Measurements from ENCODE around the gene POLR2J. TPM values are rescaled to one million over a fixed set of nuclear protein-coding genes. Genes with fewer than 3 reads are reported as not detected.

The POLR2J gene
- total and polyA plus RNA-seq, 4 donors, result 9.6 to 50.3 (median 30.5) TPM

- Histone ChIP-seq H3K4me3 (ENCODE audit: low read depth in 1 of 3, low read length in 3 of 3) (no peak overlapping the region), H3K4me1 (ENCODE audit: control insufficient read depth in 4 of 4, insufficient read depth in 4 of 4, low read length in 3 of 4) (peaks cover 8 to 34% (median 28%) of the 10 kb centered on the region in 4 donors), H3K27ac (ENCODE audit: low read depth in 1 of 2, low read length in 2 of 2) (no peak overlapping the region), H3K36me3 (ENCODE audit: control insufficient read depth in 4 of 4, insufficient read depth in 3 of 4, low read depth in 1 of 4, low read length in 3 of 4) (peaks cover 2 to 16% (median 11%) of the 10 kb centered on the region in 4 donors), H3K9me3 (ENCODE audit: control insufficient read depth in 4 of 4, low read length in 3 of 4) (no peaks in the 10 kb centered on the region), H3K9ac (ENCODE audit: low read depth in 1 of 2, low read length in 2 of 2) (no peak overlapping the region), H3K27me3 (ENCODE audit: control insufficient read depth in 4 of 4, insufficient read depth in 4 of 4, low read length in 3 of 4) (no peaks in the 10 kb centered on the region)
- TF ChIP-seq MAX (IDR thresholded peaks at IDR 0.05) (no peak), GABPA (IDR thresholded peaks at IDR 0.05 in 1 of 2, conservative IDR thresholded peaks at IDR 0.05 in 1 of 2) (no peak), NR2F2 (IDR thresholded peaks at IDR 0.05) (no peak), ZBTB33 (IDR thresholded peaks at IDR 0.05) (no peak), SP1 (IDR thresholded peaks at IDR 0.05) (no peak), FOXA1 (IDR thresholded peaks at IDR 0.05) (no peak), RXRA (IDR thresholded peaks at IDR 0.05) (no peak), RAD21 (IDR thresholded peaks at IDR 0.05) (no peak), HNF4G (IDR thresholded peaks at IDR 0.05) (no peak), JUND (IDR thresholded peaks at IDR 0.05) (no peak), CTCF (IDR thresholded peaks at IDR 0.05; ENCODE audit: low read depth, low read length, missing input control) (no peak), ATF3 (IDR thresholded peaks at IDR 0.05) (no peak)
- WGBS, result 90% methylated on average over 23 of the region's 23 CpGs
- DNase-seq (ENCODE audit: low spot score), result no peak
Measured at GRCh38 chr7:102473271-102473991, 5.3 kb downstream of the POLR2J start.

- Histone ChIP-seq H3K9me3 (ENCODE audit: control insufficient read depth in 4 of 4, low read length in 3 of 4) (no peaks in the 10 kb centered on the region), H3K9ac (ENCODE audit: low read depth in 1 of 2, low read length in 2 of 2) (no peak overlapping the region), H3K36me3 (ENCODE audit: control insufficient read depth in 4 of 4, insufficient read depth in 3 of 4, low read depth in 1 of 4, low read length in 3 of 4) (peaks cover 2 to 16% (median 11%) of the 10 kb centered on the region in 4 donors), H3K4me1 (ENCODE audit: control insufficient read depth in 4 of 4, insufficient read depth in 4 of 4, low read length in 3 of 4) (peaks cover 8 to 44% (median 37%) of the 10 kb centered on the region in 4 donors), H3K27ac (ENCODE audit: low read depth in 1 of 2, low read length in 2 of 2) (no peak overlapping the region), H3K4me3 (ENCODE audit: low read depth in 1 of 3, low read length in 3 of 3) (no peak overlapping the region), H3K27me3 (ENCODE audit: control insufficient read depth in 4 of 4, insufficient read depth in 4 of 4, low read length in 3 of 4) (no peaks in the 10 kb centered on the region)
- TF ChIP-seq RAD21 (IDR thresholded peaks at IDR 0.05) (no peak), HNF4A (conservative IDR thresholded peaks at IDR 0.05) (no peak), NR2F2 (IDR thresholded peaks at IDR 0.05) (no peak), TAF1 (conservative IDR thresholded peaks at IDR 0.05) (no peak), GABPA (IDR thresholded peaks at IDR 0.05 in 1 of 2, conservative IDR thresholded peaks at IDR 0.05 in 1 of 2) (no peak), SP1 (IDR thresholded peaks at IDR 0.05) (no peak), FOXA2 (IDR thresholded peaks at IDR 0.05) (no peak)
- DNase-seq (ENCODE audit: low spot score), result no peak
- 84% methylated on average over 31 of the region's 31 CpGs for WGBS
Measured at GRCh38 chr7:102472126-102473041, 6.3 kb downstream of the POLR2J start.
